Erythroblast (primary cell): Measurements from ENCODE around the gene RBM17.
"Not testable (repeated sequence)": the region's sequence is repeated elsewhere in the genome, so short reads cannot be mapped to it uniquely, and the experiment has no call there.

Experiments
- DNase-seq, 2 experiments: peaks; one replicate each; lab custom pipeline; 2025; lab: John Stamatoyannopoulos, UW
- GATA1 ChIP-seq: IDR thresholded peaks from 2 replicates; pipeline ENCODE4 v1.6.1; 2011; ENCODE audit warnings: low read depth, mild to moderate bottlenecking, control low read depth, low read length, moderate library complexity
- POLR2A ChIP-seq: IDR thresholded peaks from 2 replicates; pipeline ENCODE4 v1.6.1; 2011; ENCODE audit warnings: mild to moderate bottlenecking, low read length

Gene RBM17, protein sequence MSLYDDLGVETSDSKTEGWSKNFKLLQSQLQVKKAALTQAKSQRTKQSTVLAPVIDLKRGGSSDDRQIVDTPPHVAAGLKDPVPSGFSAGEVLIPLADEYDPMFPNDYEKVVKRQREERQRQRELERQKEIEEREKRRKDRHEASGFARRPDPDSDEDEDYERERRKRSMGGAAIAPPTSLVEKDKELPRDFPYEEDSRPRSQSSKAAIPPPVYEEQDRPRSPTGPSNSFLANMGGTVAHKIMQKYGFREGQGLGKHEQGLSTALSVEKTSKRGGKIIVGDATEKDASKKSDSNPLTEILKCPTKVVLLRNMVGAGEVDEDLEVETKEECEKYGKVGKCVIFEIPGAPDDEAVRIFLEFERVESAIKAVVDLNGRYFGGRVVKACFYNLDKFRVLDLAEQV

DNA sequence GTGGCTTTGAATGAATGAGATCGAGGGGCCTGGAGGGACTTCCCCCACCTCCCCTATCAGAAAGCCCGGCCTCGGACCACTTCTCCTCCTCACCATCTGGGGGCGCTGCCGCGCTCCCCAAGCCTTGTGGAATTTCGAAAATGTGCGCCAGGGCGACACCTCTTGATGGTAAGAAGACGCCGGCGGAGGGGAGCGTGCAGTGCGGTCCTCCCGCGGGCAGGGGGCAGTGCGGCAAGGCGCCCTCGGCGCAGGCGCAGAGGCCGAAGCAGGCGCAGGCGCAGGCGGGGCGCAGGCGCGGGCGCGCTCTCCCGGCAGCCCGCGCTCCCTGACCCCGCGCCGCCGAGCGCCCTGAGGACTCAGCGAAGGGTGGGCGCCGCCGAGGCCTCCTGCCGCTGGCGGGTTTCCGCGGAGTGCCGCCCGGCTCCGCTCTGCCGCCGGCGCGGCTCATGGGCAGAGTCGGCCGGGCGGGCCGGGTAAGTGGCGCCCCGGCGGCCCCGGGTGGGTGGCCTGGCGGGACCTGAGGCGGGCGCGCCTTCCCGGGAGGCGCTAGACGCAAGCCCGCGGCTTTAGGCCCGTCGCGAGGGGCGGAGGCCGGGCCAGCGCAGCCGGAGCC is at the start of gene RBM17:
TSS of gene RBM17 (plus strand) at position 314 of the 613 bp plus-strand sequence. CDS start 8,032 bp downstream, outside the sequence.
- TF ChIP-seq GATA1, result no peak
- TF ChIP-seq POLR2A, result peak; percentile 83
- DNase-seq, result peak; percentile 98 to 99

GRCh38 chr10:6039711-6040110 is 49.1 kb upstream of the RBM17 start:
- DNase-seq, result no peak
- TF ChIP-seq GATA1, result no peak
- TF ChIP-seq POLR2A, result no peak

DNA sequence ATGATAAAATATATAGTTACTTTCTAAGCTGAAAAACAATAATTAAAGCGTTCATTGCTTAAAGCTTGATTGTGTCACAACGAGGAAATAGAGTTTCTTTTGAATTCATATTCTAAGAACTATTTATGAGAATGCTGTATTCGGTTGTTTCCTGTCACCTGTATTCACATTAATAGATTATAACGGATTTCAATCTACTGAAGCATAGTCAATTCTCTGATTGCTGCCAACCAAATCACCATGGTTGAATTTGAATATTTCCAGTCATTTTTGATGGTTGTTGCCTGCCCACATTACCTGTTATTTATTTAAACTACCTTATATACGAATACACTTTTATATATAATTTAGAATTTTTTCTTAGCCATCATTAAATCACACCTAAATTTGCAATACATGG is 48.6 kb upstream of the RBM17 start:
- TF ChIP-seq GATA1 (no peak), POLR2A (no peak)
- no peak for DNase-seq

DNA sequence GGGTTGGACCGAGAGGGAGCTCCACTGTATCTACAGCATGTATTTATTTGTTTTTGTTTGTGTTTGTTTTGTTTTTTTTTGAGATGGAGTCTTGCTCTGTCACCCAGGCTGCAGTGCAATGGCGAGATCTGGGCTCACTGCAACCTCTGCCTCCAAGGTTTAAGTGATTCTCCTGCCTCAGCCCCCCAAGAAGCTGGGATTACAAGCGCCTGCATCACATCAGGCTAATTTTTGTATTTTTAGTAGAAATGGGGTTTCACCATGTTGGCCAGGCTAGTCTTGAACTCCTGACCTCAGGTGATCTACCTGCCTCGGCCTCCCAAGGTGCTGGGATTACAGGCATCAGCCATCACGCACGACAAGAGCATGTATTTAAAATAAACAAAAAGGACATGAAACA is 45.5 kb upstream of the RBM17 start:
- not testable (repeated sequence) for DNase-seq

DNA sequence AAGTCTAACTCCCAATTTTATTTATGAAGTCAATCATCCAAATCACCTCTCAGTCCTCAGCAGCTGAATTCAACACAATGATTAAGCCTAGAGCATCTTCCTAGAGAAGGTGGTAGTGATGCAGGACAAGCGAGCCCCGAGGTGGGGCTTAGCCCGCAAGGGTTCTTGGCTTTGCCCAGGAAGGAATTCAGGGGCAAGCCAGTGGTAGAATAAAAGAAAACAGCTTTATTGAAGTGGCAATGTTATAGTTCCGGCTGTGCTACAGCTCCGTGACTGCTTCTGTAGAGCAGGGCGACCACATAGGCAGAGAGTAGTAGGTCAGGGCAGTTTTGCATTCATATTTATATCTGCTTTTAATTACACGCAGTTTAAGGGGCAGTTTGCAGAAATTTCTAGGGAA is 44.8 kb upstream of the RBM17 start:
- DNase-seq, result no peak
- TF ChIP-seq GATA1 (no peak), POLR2A (no peak)

GRCh38 chr10:6044751-6045313 is 44.0 kb upstream of the RBM17 start:
- no peak for TF ChIP-seq GATA1

GRCh38 chr10:6045314-6045848 is 43.5 kb upstream of the RBM17 start:
- DNase-seq, result no peak
- no peak for TF ChIP-seq GATA1
- no peak for TF ChIP-seq POLR2A

More at GRCh38 chr10:6044751-6045313, 44.0 kb upstream of the RBM17 start:
- no peak for DNase-seq

DNA sequence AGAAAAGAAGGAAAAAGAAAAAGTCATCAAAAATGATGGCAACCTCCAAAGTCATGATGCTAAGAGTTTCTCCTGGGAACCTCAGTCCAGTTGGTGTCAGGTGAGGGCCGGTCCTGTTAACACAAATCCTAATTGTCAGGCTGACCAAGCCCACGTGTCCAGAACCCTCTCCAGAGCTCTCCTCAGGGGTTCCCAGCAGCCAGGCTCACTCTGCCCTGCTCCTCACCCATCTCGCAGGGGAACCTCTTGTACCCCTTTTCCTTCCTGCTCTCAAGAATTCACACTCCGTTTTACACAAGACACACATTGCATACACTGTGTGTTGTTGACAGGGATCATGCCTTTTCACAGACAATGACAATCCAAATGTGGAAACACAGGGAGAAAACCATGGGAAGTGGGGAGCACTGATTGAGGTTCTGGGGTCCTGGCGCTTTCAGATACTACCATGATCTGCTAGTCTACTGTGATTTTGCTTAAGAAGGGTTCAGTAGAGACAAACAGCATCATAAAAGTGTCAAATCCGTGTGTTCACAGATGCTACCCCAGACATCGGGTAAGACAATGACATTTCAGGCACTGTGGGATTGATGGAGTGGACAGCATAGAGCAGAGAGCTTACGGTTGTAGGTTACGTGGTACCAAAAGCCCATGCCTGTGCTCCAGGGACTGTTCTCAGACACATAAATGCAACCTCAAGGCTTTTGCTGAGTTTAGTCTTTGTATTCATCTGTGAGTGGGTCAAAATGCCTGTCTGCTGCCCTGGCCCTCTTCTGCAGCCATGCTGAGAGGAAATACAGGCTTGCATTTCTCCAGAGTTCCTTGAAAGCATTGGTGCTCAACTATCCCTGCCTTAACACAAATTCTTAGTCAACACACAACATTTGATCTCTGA is 42.7 kb upstream of the RBM17 start:
- no peak for DNase-seq

GRCh38 chr10:6046773-6047611 is 41.8 kb upstream of the RBM17 start:
- DNase-seq, result no peak
- TF ChIP-seq GATA1 (no peak), POLR2A (no peak)

More for the DNA sequence above, 42.7 kb upstream of the RBM17 start:
- TF ChIP-seq GATA1 (no peak), POLR2A (no peak)

DNA sequence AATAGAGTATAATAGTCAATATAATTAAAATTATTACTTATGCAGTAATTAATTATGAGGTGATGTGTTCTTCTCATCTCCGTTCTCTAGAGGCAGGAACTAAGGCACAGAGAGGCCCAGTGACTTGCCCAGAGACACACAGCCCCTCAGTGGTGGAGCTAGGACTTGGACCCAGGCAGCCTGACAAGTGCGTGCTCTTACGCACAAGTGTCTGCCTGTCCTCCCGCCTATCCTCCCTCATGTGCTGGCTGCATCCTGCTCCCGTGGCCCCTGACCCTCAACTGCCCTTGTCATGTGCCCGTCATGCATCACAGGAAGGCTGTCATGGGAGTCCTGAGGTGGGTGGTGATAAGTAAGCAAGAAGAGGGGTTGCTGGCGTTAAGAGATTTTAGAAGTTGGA is 41.0 kb upstream of the RBM17 start:
- TF ChIP-seq POLR2A, result no peak
- TF ChIP-seq GATA1, result no peak
- DNase-seq, result no peak

- TF ChIP-seq GATA1, result no peak
- no peak for TF ChIP-seq POLR2A
- DNase-seq, result no peak
Measured at GRCh38 chr10:6048281-6049030, 40.4 kb upstream of the RBM17 start.

GRCh38 chr10:6049031-6049400 is 39.8 kb upstream of the RBM17 start:
- no peak for DNase-seq
- no peak for TF ChIP-seq GATA1
- no peak for TF ChIP-seq POLR2A
